Activated CD4-positive, alpha-beta T cell treated with anti-CD3 and anti-CD28 coated beads for 24 hours (primary cell): ENCODE results near the gene UTP20.
A peak's percentile ranks its signal among the peaks of the same experiment; 100 is the strongest.
"Not testable (repeated sequence)": the region's sequence is repeated elsewhere in the genome, so short reads cannot be mapped to it uniquely, and the experiment has no call there.

Source experiments
- DNase-seq, 2 donors: peaks; one replicate each; pipeline ENCODE4 v3.0.0-alpha.2; 2020; ENCODE audit warnings: low read depth in 2 of 2

UTP20 gene

GRCh38 chr12:101327051-101327450 lies 47.1 kb downstream of the UTP20 start:
- DNase-seq, result no peak

GRCh38 chr12:101327546-101327945 lies 47.6 kb downstream of the UTP20 start:
- no peak for DNase-seq

- no peak for DNase-seq
Observed at GRCh38 chr12:101328917-101329316, 49.0 kb downstream of the UTP20 start.

GRCh38 chr12:101330631-101331030 lies 50.7 kb downstream of the UTP20 start:
- no peak for DNase-seq

GRCh38 chr12:101336437-101336836 lies 56.5 kb downstream of the UTP20 start:
- DNase-seq, result no peak

- no peak for DNase-seq
Observed at GRCh38 chr12:101338087-101338486, 58.2 kb downstream of the UTP20 start.

GRCh38 chr12:101343893-101344292 lies 64.0 kb downstream of the UTP20 start:
- no peak for DNase-seq

- no peak for DNase-seq
Observed at GRCh38 chr12:101351682-101352081, 71.8 kb downstream of the UTP20 start.

- DNase-seq, result no peak
Observed at GRCh38 chr12:101356794-101357193, 76.9 kb downstream of the UTP20 start.

- DNase-seq, result no peak
Observed at GRCh38 chr12:101361455-101361854, 81.5 kb downstream of the UTP20 start.

GRCh38 chr12:101368016-101368415 lies 88.1 kb downstream of the UTP20 start:
- no peak for DNase-seq

GRCh38 chr12:101372431-101372830 lies 92.5 kb downstream of the UTP20 start:
- no peak for DNase-seq

GRCh38 chr12:101375573-101375972 lies 95.7 kb downstream of the UTP20 start:
- no peak for DNase-seq

GRCh38 chr12:101379149-101379548 lies 99.2 kb downstream of the UTP20 start:
- DNase-seq, result no peak

GRCh38 chr12:101391181-101391580 lies 111.3 kb downstream of the UTP20 start:
- not testable (repeated sequence) for DNase-seq

- DNase-seq, result peak; percentile 6 to 7
Observed at GRCh38 chr12:101407049-101407435, 127.1 kb downstream of the UTP20 start.

GRCh38 chr12:101407436-101408345 lies 127.8 kb downstream of the UTP20 start, which contains the start of gene ARL1:
Gene ARL1, minus strand, starts transcription at chr12:101407772. Its CDS starts 127 bp downstream, at chr12:101407645.
- DNase-seq, result peak; percentile 70 to 72

GRCh38 chr12:101410169-101410568 lies 130.3 kb downstream of the UTP20 start:
- not testable (repeated sequence) for DNase-seq

GRCh38 chr12:101414533-101415119 lies 134.7 kb downstream of the UTP20 start:
- DNase-seq, result no peak

GRCh38 chr12:101415228-101415627 lies 135.3 kb downstream of the UTP20 start:
- DNase-seq, result no peak

- not testable (repeated sequence) for DNase-seq
Observed at GRCh38 chr12:101422066-101422465, 142.2 kb downstream of the UTP20 start.

GRCh38 chr12:101424620-101425019 lies 144.7 kb downstream of the UTP20 start:
- DNase-seq, result no peak

GRCh38 chr12:101430456-101430855 lies 150.6 kb downstream of the UTP20 start:
- DNase-seq, result no peak
